GM12878 (cell line): ENCODE data around the gene TMEM37.

Experiments
- EP300 ChIP-seq, 2 experiments: fragments of 150-350 bp in 1 of 2; IDR thresholded peaks; 2 replicates each; pipeline ENCODE4 v1.6.1; 2011 to 2012; ENCODE audit warnings: low read depth in 2 of 2, low read length in 2 of 2, borderline replicate concordance in 1 of 2, improper control_type of control experiment in 1 of 2, inconsistent platforms in 1 of 2; ENCODE audit not compliant: control insufficient read depth in 1 of 2
- POLR2A ChIP-seq: IDR thresholded peaks from 2 replicates; pipeline ENCODE4 v1.6.1; 2011; ENCODE audit warnings: low read depth, mild to moderate bottlenecking, low read length
- SP1 ChIP-seq: IDR thresholded peaks from one replicate; pipeline ENCODE4 v1.6.1; 2011; ENCODE audit warnings: low read depth, low read length
- TAF1 ChIP-seq: IDR thresholded peaks from 2 replicates; pipeline ENCODE4 v1.6.1; 2011; ENCODE audit warnings: mild to moderate bottlenecking, low read depth, low read length, borderline replicate concordance
- TBL1XR1 ChIP-seq: IDR thresholded peaks from 2 replicates; pipeline ENCODE4 v1.6.1; 2012; ENCODE audit warnings: low read depth, low read length, improper control_type of control experiment

DNA sequence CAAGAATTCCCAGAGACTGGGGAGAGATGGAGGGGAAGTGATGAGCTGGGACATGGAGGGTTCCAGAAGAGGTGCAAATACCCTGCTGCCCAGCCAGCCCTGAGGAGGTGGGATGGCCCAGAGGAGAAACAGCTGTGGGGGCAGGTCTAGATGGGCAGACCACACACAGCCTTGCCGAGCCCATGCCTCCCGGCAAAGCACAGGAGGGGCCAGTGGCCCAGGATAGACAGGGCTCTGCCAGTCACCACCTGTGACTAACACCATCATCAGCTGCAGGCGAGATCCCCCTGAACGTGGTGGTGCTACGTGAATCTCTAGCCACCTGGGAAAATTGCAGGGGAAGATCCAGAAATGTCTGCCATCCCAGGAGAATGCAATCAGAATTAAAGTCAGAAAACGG, 53.2 kb downstream of the TMEM37 start:
- TF ChIP-seq SP1 (no peak), TBL1XR1 (no peak), TAF1 (no peak), EP300 (IDR thresholded peaks at IDR 0.05; ENCODE audit: borderline replicate concordance in 1 of 2, control insufficient read depth in 1 of 2, low read depth in 2 of 2, low read length in 2 of 2) (no peak), POLR2A (no peak)
